Measurements from ENCODE around the gene GPC4.

GRCh38 chrX:133444196-133444595 is 28.9 kb upstream of the GPC4 start:
- TF ChIP-seq CTCF (conservative IDR thresholded peaks at IDR 0.05; ENCODE audit: low read depth in 2 of 2) (no peak), POLR2AphosphoS5 (IDR thresholded peaks at IDR 0.05; ENCODE audit: low read depth) (no peak), EZH2 (IDR thresholded peaks at IDR 0.05; ENCODE audit: low read depth, unreplicated experiment) (no peak), ETS1 (IDR thresholded peaks at IDR 0.05) (no peak), CREB1 (CRISPR knock-in tag; IDR thresholded peaks at IDR 0.05; ENCODE audit: low read depth) (no peak), REST (IDR thresholded peaks at IDR 0.05; ENCODE audit: unreplicated experiment) (no peak), EZH2phosphoT487 (IDR thresholded peaks at IDR 0.05; ENCODE audit: unreplicated experiment) (no peak), JUNB (IDR thresholded peaks at IDR 0.05; ENCODE audit: unreplicated experiment) (no peak)

Data from GM23338 (cell line).